Activated T-cell treated with anti-CD3 and anti-CD28 coated beads, Interleukin-2, amount 50 U/mL, for 24 hours (primary cell): ENCODE results near the gene IRAK1BP1.

Experiments
- DNase-seq: peaks from one replicate; pipeline ENCODE4 v3.0.0-alpha.2; 2020
- H3K27ac Mint-ChIP-seq: 2 replicates; pipeline ENCODE4 v1.8.0; 2020; ENCODE audit warnings: mild to moderate bottlenecking, mixed read lengths
- H3K27me3 Mint-ChIP-seq: 2 replicates; pipeline ENCODE4 v1.8.0; 2020; ENCODE audit warnings: mixed read lengths
- H3K36me3 Mint-ChIP-seq: 2 replicates; pipeline ENCODE4 v1.8.0; 2020; ENCODE audit warnings: low read depth, mixed read lengths
- H3K4me1 Mint-ChIP-seq: 2 replicates; pipeline ENCODE4 v1.8.0; 2020; ENCODE audit warnings: low read depth, mixed read lengths
- H3K4me3 Mint-ChIP-seq: 2 replicates; pipeline ENCODE4 v1.8.0; 2020; ENCODE audit warnings: mild to moderate bottlenecking, moderate library complexity, mixed read lengths
- H3K9me3 Mint-ChIP-seq: 2 replicates; pipeline ENCODE4 v1.8.0; 2020; ENCODE audit warnings: mixed read lengths

The IRAK1BP1 gene

GRCh38 chr6:78867370-78868040 is at the start of gene IRAK1BP1:
Gene IRAK1BP1, plus strand, starts transcription at chr6:78867551. Its CDS starts 26 bp downstream, at chr6:78867577.
- H3K4me3 Mint-ChIP-seq, result peak within 1 kb of the TSS; percentile 98
- peaks cover 21% of the 10 kb centered on the region for H3K4me1 Mint-ChIP-seq
- peak; percentile 88 for DNase-seq
- peak within 1 kb of the TSS; percentile 94 for H3K27ac Mint-ChIP-seq
- no peaks in the 10 kb centered on the region for H3K27me3 Mint-ChIP-seq
- peaks cover 20% of the 10 kb centered on the region for H3K36me3 Mint-ChIP-seq
- H3K9me3 Mint-ChIP-seq, result no peaks in the 10 kb centered on the region

- Mint-ChIP-seq H3K4me1 (no peaks in the 10 kb centered on the region), H3K9me3 (peaks cover 15% of the 10 kb centered on the region), H3K27ac (no peak overlapping the region), H3K4me3 (no peak overlapping the region), H3K36me3 (no peaks in the 10 kb centered on the region), H3K27me3 (no peaks in the 10 kb centered on the region)
- DNase-seq, result no peak
These were observed 43.3 kb upstream of the IRAK1BP1 start for GRCh38 chr6:78824045-78824444.

GRCh38 chr6:78829407-78829806 is 37.9 kb upstream of the IRAK1BP1 start:
- H3K4me3 Mint-ChIP-seq, result no peak overlapping the region
- no peak for DNase-seq
- no peaks in the 10 kb centered on the region for H3K36me3 Mint-ChIP-seq
- no peak overlapping the region for H3K27ac Mint-ChIP-seq
- H3K4me1 Mint-ChIP-seq, result no peaks in the 10 kb centered on the region
- no peaks in the 10 kb centered on the region for H3K9me3 Mint-ChIP-seq
- peaks cover 21% of the 10 kb centered on the region for H3K27me3 Mint-ChIP-seq

GRCh38 chr6:78830805-78831204 is 36.5 kb upstream of the IRAK1BP1 start:
- DNase-seq, result no peak
- Mint-ChIP-seq H3K27me3 (peaks cover 25% of the 10 kb centered on the region), H3K36me3 (no peaks in the 10 kb centered on the region), H3K4me3 (no peak overlapping the region), H3K9me3 (no peaks in the 10 kb centered on the region), H3K4me1 (no peaks in the 10 kb centered on the region), H3K27ac (no peak overlapping the region)

- H3K9me3 Mint-ChIP-seq, result no peaks in the 10 kb centered on the region
- no peak overlapping the region for H3K27ac Mint-ChIP-seq
- H3K36me3 Mint-ChIP-seq, result no peaks in the 10 kb centered on the region
- no peaks in the 10 kb centered on the region for H3K4me1 Mint-ChIP-seq
- peaks cover 28% of the 10 kb centered on the region for H3K27me3 Mint-ChIP-seq
- no peak for DNase-seq
- H3K4me3 Mint-ChIP-seq, result no peak overlapping the region
These were observed 35.9 kb upstream of the IRAK1BP1 start for GRCh38 chr6:78831492-78831891.

- H3K36me3 Mint-ChIP-seq, result no peaks in the 10 kb centered on the region
- no peaks in the 10 kb centered on the region for H3K9me3 Mint-ChIP-seq
- H3K4me3 Mint-ChIP-seq, result no peak overlapping the region
- DNase-seq, result no peak
- no peaks in the 10 kb centered on the region for H3K4me1 Mint-ChIP-seq
- H3K27ac Mint-ChIP-seq, result no peak overlapping the region
- peaks cover 35% of the 10 kb centered on the region for H3K27me3 Mint-ChIP-seq
These were observed 35.1 kb upstream of the IRAK1BP1 start for GRCh38 chr6:78832091-78832808.

GRCh38 chr6:78835817-78836216 is 31.5 kb upstream of the IRAK1BP1 start:
- no peak for DNase-seq
- Mint-ChIP-seq H3K27ac (no peak overlapping the region), H3K36me3 (no peaks in the 10 kb centered on the region), H3K27me3 (peaks cover 41% of the 10 kb centered on the region), H3K4me1 (no peaks in the 10 kb centered on the region), H3K9me3 (peaks cover 3% of the 10 kb centered on the region), H3K4me3 (no peak overlapping the region)

GRCh38 chr6:78836598-78836997 is 30.8 kb upstream of the IRAK1BP1 start:
- Mint-ChIP-seq H3K9me3 (peaks cover 3% of the 10 kb centered on the region), H3K27me3 (peaks cover 38% of the 10 kb centered on the region), H3K4me3 (no peak overlapping the region), H3K36me3 (no peaks in the 10 kb centered on the region), H3K4me1 (no peaks in the 10 kb centered on the region), H3K27ac (no peak overlapping the region)
- DNase-seq, result no peak

- no peaks in the 10 kb centered on the region for H3K36me3 Mint-ChIP-seq
- H3K27me3 Mint-ChIP-seq, result peaks cover 17% of the 10 kb centered on the region
- peaks cover 3% of the 10 kb centered on the region for H3K9me3 Mint-ChIP-seq
- H3K4me1 Mint-ChIP-seq, result no peaks in the 10 kb centered on the region
- DNase-seq, result no peak
- H3K27ac Mint-ChIP-seq, result no peak overlapping the region
- no peak overlapping the region for H3K4me3 Mint-ChIP-seq
These were observed 26.2 kb upstream of the IRAK1BP1 start for GRCh38 chr6:78841111-78841510.

GRCh38 chr6:78842953-78843352 is 24.4 kb upstream of the IRAK1BP1 start:
- H3K36me3 Mint-ChIP-seq, result no peaks in the 10 kb centered on the region

GRCh38 chr6:78844899-78845298 is 22.5 kb upstream of the IRAK1BP1 start:
- H3K27me3 Mint-ChIP-seq, result peaks cover 2% of the 10 kb centered on the region
- H3K9me3 Mint-ChIP-seq, result peaks cover under 1% of the 10 kb centered on the region
- H3K27ac Mint-ChIP-seq, result no peak overlapping the region

More at GRCh38 chr6:78842953-78843352, 24.4 kb upstream of the IRAK1BP1 start:
- DNase-seq, result no peak
- H3K9me3 Mint-ChIP-seq, result peaks cover 3% of the 10 kb centered on the region
- H3K4me1 Mint-ChIP-seq, result no peaks in the 10 kb centered on the region
- H3K27me3 Mint-ChIP-seq, result peaks cover 4% of the 10 kb centered on the region
- no peak overlapping the region for H3K4me3 Mint-ChIP-seq
- no peak overlapping the region for H3K27ac Mint-ChIP-seq

GRCh38 chr6:78845567-78845966 is 21.8 kb upstream of the IRAK1BP1 start:
- Mint-ChIP-seq H3K9me3 (no peaks in the 10 kb centered on the region), H3K4me1 (no peaks in the 10 kb centered on the region), H3K4me3 (no peak overlapping the region), H3K36me3 (no peaks in the 10 kb centered on the region), H3K27me3 (no peaks in the 10 kb centered on the region), H3K27ac (no peak overlapping the region)
- DNase-seq, result no peak

More at GRCh38 chr6:78844899-78845298, 22.5 kb upstream of the IRAK1BP1 start:
- DNase-seq, result no peak
- H3K4me1 Mint-ChIP-seq, result no peaks in the 10 kb centered on the region
- H3K36me3 Mint-ChIP-seq, result no peaks in the 10 kb centered on the region
- H3K4me3 Mint-ChIP-seq, result no peak overlapping the region

GRCh38 chr6:78850621-78851020 is 16.7 kb upstream of the IRAK1BP1 start:
- H3K4me3 Mint-ChIP-seq, result no peak overlapping the region
- no peak for DNase-seq
- H3K36me3 Mint-ChIP-seq, result no peaks in the 10 kb centered on the region
- H3K27me3 Mint-ChIP-seq, result no peaks in the 10 kb centered on the region
- H3K27ac Mint-ChIP-seq, result no peak overlapping the region
- H3K9me3 Mint-ChIP-seq, result no peaks in the 10 kb centered on the region
- H3K4me1 Mint-ChIP-seq, result no peaks in the 10 kb centered on the region

GRCh38 chr6:78851156-78851555 is 16.2 kb upstream of the IRAK1BP1 start:
- no peak overlapping the region for H3K27ac Mint-ChIP-seq
- no peaks in the 10 kb centered on the region for H3K27me3 Mint-ChIP-seq
- no peaks in the 10 kb centered on the region for H3K9me3 Mint-ChIP-seq
- no peaks in the 10 kb centered on the region for H3K36me3 Mint-ChIP-seq
- no peaks in the 10 kb centered on the region for H3K4me1 Mint-ChIP-seq
- no peak overlapping the region for H3K4me3 Mint-ChIP-seq
- no peak for DNase-seq

GRCh38 chr6:78854546-78854945 is 12.8 kb upstream of the IRAK1BP1 start:
- H3K4me3 Mint-ChIP-seq, result no peak overlapping the region

More at GRCh38 chr6:78854546-78854945, 12.8 kb upstream of the IRAK1BP1 start:
- no peaks in the 10 kb centered on the region for H3K27me3 Mint-ChIP-seq
- no peaks in the 10 kb centered on the region for H3K4me1 Mint-ChIP-seq
- no peaks in the 10 kb centered on the region for H3K36me3 Mint-ChIP-seq
- no peaks in the 10 kb centered on the region for H3K9me3 Mint-ChIP-seq
- no peak for DNase-seq
- no peak overlapping the region for H3K27ac Mint-ChIP-seq
